GM19438 (cell line): ENCODE data around the gene GPR27.

Experiments used
- ATAC-seq: cut with Tn5 transposase; IDR thresholded peaks from one replicate; pipeline ENCODE4 v1.9.1; 2021; ENCODE audit warnings: low read depth; ENCODE audit not compliant: unreplicated experiment

GPR27 gene

DNA sequence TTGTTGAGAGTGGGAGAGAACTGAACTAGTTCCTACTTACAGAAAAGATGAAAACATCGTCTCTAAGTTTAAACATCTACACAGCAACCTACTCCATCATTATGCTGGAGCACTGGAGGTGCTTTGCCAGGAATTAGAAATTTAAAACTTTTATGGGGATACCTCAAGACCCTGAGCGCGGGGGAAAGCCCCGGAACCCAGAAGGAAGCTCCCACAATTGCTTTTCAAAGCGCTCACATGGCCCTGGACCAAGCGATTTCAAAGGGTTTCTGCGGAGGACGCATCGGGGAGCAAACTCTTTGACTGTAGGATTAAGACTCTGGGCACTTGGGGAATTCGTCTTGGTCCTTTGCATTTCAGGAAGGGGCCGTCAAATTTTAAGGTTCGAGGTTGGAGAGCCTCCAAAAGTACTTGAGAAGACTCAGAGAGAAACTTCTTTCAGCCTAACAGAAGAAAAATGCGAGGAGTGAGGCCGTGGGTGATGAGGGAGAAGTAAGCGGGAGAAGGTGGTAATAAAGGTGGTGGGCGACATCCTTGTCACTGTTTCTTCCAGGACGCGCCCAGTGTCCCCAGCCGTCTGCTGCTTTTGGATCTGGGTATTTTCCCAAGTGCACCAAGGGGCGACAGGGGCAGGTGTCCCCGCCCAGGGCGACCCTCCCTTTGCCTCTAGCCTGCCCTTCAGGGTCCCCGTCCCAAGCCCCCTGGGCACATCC is 30.7 kb downstream of the GPR27 start:
- no peak for ATAC-seq

DNA sequence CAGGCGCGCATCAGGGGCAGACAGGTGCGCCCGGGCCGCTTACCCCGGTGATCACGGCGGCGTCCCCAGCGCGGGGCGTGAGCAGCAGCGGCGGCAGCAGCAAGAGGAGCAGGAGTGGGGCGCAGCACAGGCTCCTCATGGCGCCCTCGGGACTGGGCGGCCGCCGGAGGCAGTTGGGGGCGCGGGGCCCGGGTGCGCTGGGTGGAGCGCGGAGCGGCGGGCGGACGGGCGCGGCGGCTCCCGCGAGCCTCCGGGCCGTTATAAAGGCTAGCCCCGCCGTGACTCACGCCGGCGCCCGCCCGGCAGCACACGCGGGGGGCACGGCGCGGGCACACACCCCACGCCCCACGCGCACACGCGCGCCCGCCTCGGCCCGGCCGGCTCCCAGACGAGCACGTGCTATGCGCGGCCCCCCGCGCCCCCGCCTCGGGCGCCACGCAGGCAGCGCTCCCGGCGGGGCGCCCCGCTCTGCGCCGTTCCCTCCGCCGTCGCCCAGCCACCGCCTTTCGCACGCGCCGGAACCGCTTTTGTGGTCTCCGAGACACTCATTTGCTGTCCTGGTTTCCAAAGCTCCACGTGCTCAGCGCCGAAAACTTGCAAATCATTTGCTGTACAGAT is 31.4 kb downstream of the GPR27 start, which contains the start of gene PROK2:
Gene PROK2, minus strand, starts transcription at position 235 of the 618 bp plus-strand sequence. Its CDS starts 96 bp downstream, at position 139.
- ATAC-seq, result no peak

DNA sequence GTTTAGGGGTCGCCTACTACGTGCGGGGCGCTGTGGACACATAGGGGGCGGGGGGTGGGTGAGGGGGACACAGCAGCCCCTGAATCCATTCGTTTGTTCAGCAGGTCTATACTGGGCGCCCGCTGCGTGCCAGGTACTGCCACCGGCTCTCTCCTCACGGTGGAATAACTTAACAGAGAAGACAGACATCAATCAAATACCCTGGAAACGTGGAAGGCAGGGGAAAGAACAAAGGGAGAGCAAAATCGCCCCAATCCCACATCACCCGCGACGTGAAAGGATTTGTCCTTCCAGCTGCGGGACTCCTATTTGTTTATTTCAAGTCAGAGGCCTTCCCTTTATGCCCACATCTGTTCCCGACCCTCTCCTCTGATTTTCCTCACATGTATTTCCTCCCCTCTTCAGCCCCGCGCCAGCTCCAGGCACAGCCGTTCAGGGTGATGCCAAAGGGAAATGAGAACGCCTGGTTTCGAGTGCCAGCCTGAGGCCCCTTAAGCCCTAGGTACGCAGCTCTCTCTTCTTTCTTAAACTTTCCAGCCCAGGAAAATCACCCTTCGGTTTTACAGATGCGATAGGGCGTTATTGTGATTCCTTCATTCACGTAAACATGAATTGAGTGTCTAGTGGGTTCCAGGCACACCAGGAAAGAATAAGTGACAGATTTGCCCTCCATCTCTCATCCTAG is 32.0 kb downstream of the GPR27 start:
- no peak for ATAC-seq

DNA sequence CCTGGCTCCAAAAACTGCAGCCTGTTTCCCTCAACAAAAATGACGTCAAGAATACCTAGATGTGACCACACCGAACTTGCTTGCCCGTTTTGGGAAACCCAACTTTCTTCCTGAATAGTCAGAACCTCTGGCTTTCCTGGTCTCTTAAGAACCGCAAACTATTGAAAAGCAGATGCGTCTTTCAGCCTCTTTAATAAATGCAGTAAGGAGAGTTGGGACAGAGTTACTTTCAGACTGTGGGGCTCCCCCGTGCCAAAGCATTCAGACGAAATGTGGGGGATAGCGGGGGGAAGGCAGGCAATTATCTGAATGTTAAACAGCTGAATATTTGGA is 32.5 kb downstream of the GPR27 start:
- no peak for ATAC-seq

DNA sequence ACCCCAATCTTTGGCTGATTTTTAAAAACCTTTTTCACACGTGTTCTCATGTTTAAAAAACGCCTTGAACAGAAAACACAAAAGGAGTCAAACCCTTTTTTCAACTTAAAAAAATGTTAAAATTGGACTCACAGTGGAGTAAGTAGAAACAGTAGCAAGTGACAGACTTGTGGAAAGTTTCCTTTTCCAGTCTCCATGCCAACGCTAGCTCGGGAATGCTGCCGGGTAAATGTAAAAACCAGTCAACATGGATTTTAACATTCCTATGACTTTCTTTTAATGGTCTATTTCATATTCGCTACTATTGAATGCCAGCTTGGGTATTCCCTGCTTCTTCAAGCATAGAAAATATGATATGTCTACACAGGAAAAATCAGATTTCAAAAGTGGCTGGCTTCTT is 32.9 kb downstream of the GPR27 start:
- ATAC-seq, result no peak

DNA sequence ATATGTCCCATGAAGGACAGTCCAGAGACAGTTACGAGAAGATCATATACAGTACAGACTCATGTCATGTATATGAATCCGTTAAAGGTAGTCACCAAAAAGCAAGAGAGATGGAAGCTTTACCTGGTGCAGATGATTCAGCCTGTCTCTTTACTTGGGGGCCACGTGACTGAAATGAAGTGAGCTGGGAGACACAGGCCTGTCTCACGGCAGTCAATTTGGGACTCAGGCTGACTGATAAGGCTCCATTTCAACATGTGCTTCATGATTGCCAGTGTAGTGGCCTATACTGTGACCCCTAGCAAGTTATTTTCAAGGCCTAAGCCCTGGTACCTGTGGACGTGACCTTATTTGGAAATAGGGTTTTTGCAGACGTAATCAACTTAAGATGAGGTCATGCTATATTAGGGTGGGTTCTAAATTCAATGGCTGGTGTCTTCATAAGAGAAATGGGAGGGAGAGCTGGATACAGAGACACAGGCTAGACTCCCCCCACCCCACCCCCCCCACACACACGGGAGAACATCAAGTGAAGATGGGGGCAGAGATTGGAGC is 34.3 kb downstream of the GPR27 start:
- no peak for ATAC-seq

DNA sequence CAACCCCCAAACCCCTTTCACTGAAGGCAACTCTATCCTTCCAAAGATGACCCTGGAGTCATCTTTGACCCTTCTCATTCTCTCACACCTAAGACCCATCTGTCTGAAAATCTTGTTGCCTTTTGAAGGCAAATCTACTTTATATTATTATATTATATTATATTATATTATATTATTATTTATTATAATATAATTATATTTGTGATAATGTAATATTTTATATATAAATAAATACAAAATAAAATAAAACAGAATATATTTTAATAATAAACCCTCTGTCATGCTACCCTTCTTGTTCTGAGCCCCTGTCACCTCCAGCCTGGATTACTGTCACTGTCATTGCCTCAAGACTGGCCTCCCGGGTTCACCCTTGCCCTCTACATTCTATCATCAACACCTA is 36.3 kb downstream of the GPR27 start:
- ATAC-seq, result no peak

DNA sequence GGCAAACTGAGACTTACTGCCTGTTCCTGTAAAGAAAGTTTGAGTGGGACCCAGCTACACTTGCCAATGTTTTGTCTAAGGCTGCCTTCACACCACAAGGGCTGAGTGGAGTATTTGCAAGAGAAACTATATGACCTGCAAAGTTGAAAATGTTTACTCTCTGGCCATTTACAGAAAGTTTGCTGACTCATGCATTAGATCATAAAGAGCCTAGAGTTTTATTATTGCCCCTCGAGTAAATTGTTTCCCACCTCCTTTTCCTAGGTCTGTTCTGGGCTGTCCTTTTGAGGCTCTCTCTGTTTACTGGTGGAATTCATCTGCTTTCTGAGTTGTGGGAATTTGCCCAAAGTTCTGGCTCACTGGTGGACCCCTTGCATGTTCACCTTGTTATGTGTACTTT is 38.0 kb downstream of the GPR27 start:
- ATAC-seq, result no peak

DNA sequence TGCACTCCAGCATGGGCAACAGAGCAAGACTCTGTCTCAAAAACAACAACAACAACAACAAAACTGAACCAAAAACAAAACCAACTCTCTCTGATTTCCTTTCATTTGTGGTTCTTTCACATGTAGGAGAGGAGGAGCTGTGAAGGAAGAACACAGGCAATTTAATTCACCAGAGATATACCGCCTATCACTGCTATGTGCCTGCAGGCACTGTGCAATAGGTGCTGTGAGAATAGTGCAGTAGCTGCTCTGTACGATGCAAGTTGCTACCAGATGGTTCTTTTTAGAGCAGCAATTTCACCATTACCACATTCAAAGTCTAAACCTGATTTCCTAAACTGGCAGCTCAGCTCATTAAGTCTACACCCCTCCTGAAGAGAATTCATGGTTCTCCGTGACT is 42.6 kb downstream of the GPR27 start:
- no peak for ATAC-seq

DNA sequence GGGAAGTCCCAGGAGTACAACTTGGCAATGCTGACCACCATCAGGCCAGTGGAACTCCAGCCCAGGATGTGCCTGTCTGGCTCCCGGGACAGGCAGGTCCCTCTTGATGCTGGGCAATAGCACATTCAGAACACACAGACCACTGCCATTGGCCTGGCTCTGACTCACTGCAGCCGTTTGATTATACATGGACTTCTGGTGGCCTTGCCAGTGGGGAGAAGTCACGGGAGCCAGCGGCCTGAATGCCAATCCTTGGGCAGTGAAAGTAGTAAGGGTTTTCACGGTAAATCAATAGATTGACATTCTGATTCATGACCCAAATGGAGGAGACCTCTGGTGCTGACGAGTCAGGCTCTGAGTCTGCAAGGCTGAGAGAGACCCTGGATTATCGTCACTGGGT is 43.8 kb downstream of the GPR27 start:
- ATAC-seq, result no peak

DNA sequence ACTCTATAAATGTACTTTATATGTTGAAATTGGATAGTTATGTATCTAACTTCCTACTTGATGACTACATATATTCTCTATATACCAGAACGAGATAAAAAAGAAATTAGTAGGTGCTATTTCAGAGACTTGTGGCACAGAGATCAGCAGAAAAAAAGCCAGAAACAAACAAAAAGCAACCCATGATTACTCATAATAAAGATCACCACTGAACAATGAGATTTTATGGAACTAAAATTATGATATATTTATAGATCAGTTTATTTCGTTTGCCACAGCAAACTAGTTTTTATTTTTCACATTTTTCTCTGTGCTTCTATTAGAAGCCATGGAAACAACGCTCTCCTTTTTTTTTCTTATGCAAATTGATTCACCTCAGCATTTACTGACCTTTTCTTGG is 46.4 kb downstream of the GPR27 start:
- ATAC-seq, result no peak

DNA sequence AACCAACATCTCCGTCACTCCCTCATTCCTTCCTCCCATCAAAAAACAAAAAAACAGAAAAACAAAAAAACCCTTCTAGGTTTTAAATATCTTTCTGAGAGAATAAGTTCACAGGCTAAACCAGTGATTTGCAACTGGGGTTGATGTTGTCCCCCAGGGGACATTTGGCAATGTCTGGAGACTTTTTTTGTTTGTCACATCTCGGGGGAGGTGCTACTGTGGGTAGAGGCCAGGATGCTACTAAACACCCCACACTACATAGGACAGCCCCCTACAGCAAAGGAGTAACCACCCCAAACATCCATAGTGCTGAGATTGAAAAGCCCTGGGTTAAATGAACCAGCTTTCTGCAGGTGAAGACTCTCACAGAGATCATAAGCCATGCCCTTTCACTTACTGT is 48.3 kb downstream of the GPR27 start:
- ATAC-seq, result no peak

DNA sequence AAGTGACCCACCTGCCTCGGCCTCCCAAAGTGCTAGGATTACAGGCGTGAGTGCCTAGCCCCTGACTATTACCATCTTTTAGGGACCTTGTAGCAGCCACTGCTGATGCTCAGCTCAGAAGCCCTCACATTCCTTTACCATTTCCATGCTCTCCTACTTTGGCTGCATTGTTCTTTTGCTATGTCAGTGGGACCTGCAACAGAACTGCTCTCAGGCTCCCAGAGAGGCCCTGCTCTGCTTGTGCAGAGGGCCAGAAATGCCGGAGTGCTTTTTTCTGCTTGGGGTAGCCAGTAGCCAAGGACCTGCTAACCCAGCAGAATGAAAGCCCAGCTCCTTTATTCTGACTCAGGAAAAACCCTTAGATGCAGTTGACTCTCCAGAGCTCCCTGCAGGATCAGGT is 49.6 kb downstream of the GPR27 start:
- no peak for ATAC-seq

DNA sequence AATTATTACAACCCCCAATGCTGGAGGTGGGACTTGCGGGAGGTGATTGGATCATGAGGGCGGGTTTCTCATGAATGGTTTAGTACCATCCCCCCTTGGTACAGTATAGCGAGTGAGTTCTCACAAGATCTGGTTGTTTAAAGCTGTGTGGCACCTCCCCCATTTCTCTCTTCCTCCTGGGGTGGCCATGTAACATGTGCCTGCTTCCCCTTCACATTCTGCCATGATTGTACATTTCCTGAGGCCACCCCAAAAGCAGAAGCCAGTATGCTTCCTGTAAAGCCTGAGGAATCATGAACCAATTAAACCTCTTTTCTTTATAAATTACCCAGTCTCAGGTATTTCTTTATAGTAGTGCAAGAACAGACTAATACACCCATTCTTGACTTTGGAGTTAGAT is 51.5 kb downstream of the GPR27 start:
- ATAC-seq, result no peak

DNA sequence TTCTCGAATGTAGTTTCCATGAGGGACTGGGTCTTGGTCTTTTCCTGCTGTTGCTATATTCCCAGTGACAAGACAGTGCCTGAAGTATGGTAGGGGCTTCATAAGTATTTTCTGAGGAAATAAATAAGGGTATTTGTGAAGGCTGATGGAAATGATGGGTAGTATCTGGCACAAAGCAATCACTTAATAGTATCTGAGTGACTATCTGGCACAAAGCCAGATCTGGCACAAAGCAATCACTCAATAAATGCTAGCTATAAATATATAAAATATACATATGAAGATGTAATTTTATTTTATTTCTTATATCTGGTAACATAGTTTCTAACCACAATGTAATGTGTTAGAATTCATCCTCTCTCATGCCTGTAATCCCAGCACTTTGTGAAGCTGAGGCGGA is 52.0 kb downstream of the GPR27 start:
- no peak for ATAC-seq
